Endothelial cell of umbilical vein (primary cell): ENCODE measurements around the gene SPARC. TPM values are rescaled to one million over a fixed set of nuclear protein-coding genes. Genes with fewer than 3 reads are reported as not detected.

Experiments used
- BruUV-seq: library from RNA; stranded (reverse); fragments of 400-500 nt; replicated peaks from 2 replicates; lab custom pipeline; 2021; lab: Mats Ljungman, UMichigan
- CTCF ChIA-PET: fragments of 300-600, 350-600 bp; sonication (Branson Sonifier 250); formaldehyde crosslinking; loops from one replicate; lab custom pipeline; 2021; ENCODE audit warnings: antibody characterized with exemption, inconsistent platforms; lab: Charles Lee
- POLR2A ChIA-PET: fragments of 300-600, 350-600 bp; sonication (Branson Sonifier 250); formaldehyde crosslinking; loops from one replicate; lab custom pipeline; 2021; ENCODE audit warnings: antibody characterized with exemption, inconsistent platforms; lab: Charles Lee
- DNase-seq: peaks from one replicate; pipeline ENCODE4 v3.0.0-alpha.2; 2011; ENCODE audit warnings: low read depth, low spot score
- FAIRE-seq: peaks from 2 replicates; lab custom pipeline; 2011; peaks lifted over from hg19 to GRCh38; lab: Jason Lieb, UNC
- H2AFZ ChIP-seq: 2 replicates; pipeline ENCODE4 v1.6.0; 2012; ENCODE audit warnings: low read depth, low read length, control low read depth, inconsistent platforms
- H3K27ac ChIP-seq: 2 replicates; pipeline ENCODE4 v1.5.1; 2011; ENCODE audit warnings: low read depth, mild to moderate bottlenecking, control low read depth, low read length, moderate library complexity; ENCODE audit not compliant: insufficient read depth
- H3K27me3 ChIP-seq, 2 experiments: 2 replicates each; pipeline versions ENCODE4 v1.6.0 to v1.6.1; 2011; ENCODE audit warnings: low read length in 2 of 2, mixed read lengths in 1 of 2; ENCODE audit not compliant: control insufficient read depth in 2 of 2, insufficient read depth in 2 of 2
- H3K36me3 ChIP-seq, 2 experiments: 2 replicates in 1 of 2; 3 replicates in 1 of 2; pipeline ENCODE4 v1.5.1; 2011; ENCODE audit warnings: low read length in 2 of 2, mild to moderate bottlenecking in 1 of 2, moderate library complexity in 1 of 2; ENCODE audit not compliant: control insufficient read depth in 2 of 2, insufficient read depth in 2 of 2; ENCODE audit errors: extremely low read depth in 1 of 2
- H3K4me1 ChIP-seq: 3 replicates; pipeline ENCODE4 v1.5.1; 2011; ENCODE audit warnings: mild to moderate bottlenecking, low read length; ENCODE audit not compliant: control insufficient read depth, insufficient read depth; ENCODE audit errors: extremely low read depth
- H3K4me2 ChIP-seq: 2 replicates; pipeline ENCODE4 v1.6.1; 2011; ENCODE audit warnings: low read length, control low read depth, mixed read lengths; ENCODE audit not compliant: insufficient read depth
- H3K4me3 ChIP-seq, 3 experiments: fragments of 200-600 bp in 1 of 3; sonication (generic), shearing (Covaris generic) in 1 of 3; replicated peaks in 1 of 3; 2 replicates each; pipeline ENCODE4 v1.5.1; 2011 to 2016; ENCODE audit warnings: control low read depth in 3 of 3, low read length in 3 of 3, mild to moderate bottlenecking in 2 of 3, inconsistent platforms in 1 of 3, low read depth in 1 of 3, moderate library complexity in 1 of 3; ENCODE audit not compliant: insufficient read depth in 1 of 3
- H3K79me2 ChIP-seq: 2 replicates; pipeline ENCODE4 v1.6.0; 2012; ENCODE audit warnings: low read length, inconsistent platforms; ENCODE audit not compliant: control insufficient read depth, insufficient read depth
- H3K9ac ChIP-seq: replicated peaks from 2 replicates; pipeline ENCODE3; 2011; ENCODE audit warnings: low read length, control low read depth; ENCODE audit not compliant: insufficient read depth; ENCODE audit errors: extremely low read depth
- H3K9me1 ChIP-seq: replicated peaks from 3 replicates; pipeline ENCODE4 v1.6.0; 2011; ENCODE audit warnings: mild to moderate bottlenecking, low read length; ENCODE audit not compliant: control insufficient read depth, insufficient read depth; ENCODE audit errors: extremely low read depth
- H3K9me3 ChIP-seq: replicated peaks from 2 replicates; pipeline ENCODE4 v1.5.1; 2012; ENCODE audit warnings: low read length, inconsistent platforms; ENCODE audit not compliant: control insufficient read depth, insufficient read depth
- H4K20me1 ChIP-seq: replicated peaks from 2 replicates; pipeline ENCODE3; 2011; ENCODE audit warnings: mild to moderate bottlenecking, low read length; ENCODE audit not compliant: control insufficient read depth, insufficient read depth; ENCODE audit errors: extremely low read depth
- FOS ChIP-seq: IDR thresholded peaks from 2 replicates; pipeline ENCODE4 v1.6.1; 2011; ENCODE audit warnings: mild to moderate bottlenecking, low read length, moderate library complexity, borderline replicate concordance; ENCODE audit not compliant: insufficient read depth
- GATA2 ChIP-seq: IDR thresholded peaks from 2 replicates; pipeline ENCODE4 v1.7.0; 2011; ENCODE audit warnings: low read depth, mild to moderate bottlenecking, moderate library complexity, mixed read lengths, low read length; ENCODE audit not compliant: insufficient read length, insufficient read depth
- JUN ChIP-seq: IDR thresholded peaks from 2 replicates; pipeline ENCODE4 v1.6.1; 2011; ENCODE audit warnings: borderline replicate concordance, low read depth; ENCODE audit not compliant: insufficient read length, insufficient read depth
- MAX ChIP-seq: IDR thresholded peaks from 2 replicates; pipeline ENCODE4 v1.6.1; 2011; ENCODE audit not compliant: insufficient read depth, insufficient read length
- POLR2A ChIP-seq: IDR thresholded peaks from 2 replicates; pipeline ENCODE4 v1.6.1; 2012; ENCODE audit warnings: low read depth, mild to moderate bottlenecking, control low read depth, low read length
- POLR2AphosphoS5 ChIP-seq: IDR thresholded peaks from 2 replicates; pipeline ENCODE4 v1.6.1; 2012; ENCODE audit warnings: low read depth, mild to moderate bottlenecking, control low read depth, low read length, moderate library complexity; ENCODE audit not compliant: insufficient read depth
- dilution Hi-C: fragments of 300-500 bp; cut with MboI; formaldehyde crosslinking; loops from one replicate; pipeline ENCODE4 v1.15.0; 2019; ENCODE audit warnings: low sequenced_read_pairs; ENCODE audit not compliant: extremely low pct_ligation_motif_present
- intact Hi-C: fragments of 100-400 bp; cut with micrococcal nuclease; formaldehyde crosslinking; loops from one replicate; pipeline ENCODE4 v1.10.0; 2022
- polyA plus RNA-seq, 4 experiments: library from polyadenylated mRNA; depleted of rRNA in 3 of 4; stranded (reverse) in 3 of 4; unstranded in 1 of 4; fragments of >200 nt; gene quantifications; 2 replicates each; pipeline versions ENCODE4 v1.2.1 to v1.2.3, GENCODE V29; 2011 to 2012; ENCODE audit warnings: missing spikeins in 1 of 4
- total RNA-seq: library from RNA; stranded (reverse); gene quantifications from 2 replicates; pipeline ENCODE4 v1.2.3, GENCODE V29; 2021

Gene SPARC
- total and polyA plus RNA-seq, 2 donors (not counting 3 experiments of a cell fraction or from before 2014, with no cell fraction given): 2,962 to 3,114 TPM

- Histone ChIP-seq H3K4me3 (no peak overlapping the region), H4K20me1 (no peaks in the 10 kb centered on the region), H3K27ac (peak overlapping the region; percentile 99), H2AFZ (no peak overlapping the region), H3K9me3 (no peaks in the 10 kb centered on the region), H3K36me3 (peaks cover 23 to 24% of the 10 kb centered on the region in 2 experiments), H3K4me2 (peak overlapping the region; percentile 90), H3K4me1 (peaks cover 96% of the 10 kb centered on the region), H3K9ac (peak overlapping the region; percentile 93), H3K27me3 (no peaks in the 10 kb centered on the region), H3K79me2 (peaks cover 62% of the 10 kb centered on the region), H3K9me1 (no peaks in the 10 kb centered on the region)
- POLR2A ChIA-PET: interaction anchor here (1.2 to 5.2 kb wide), 2 partner anchors 9 to 21 kb away, joined by 3 to 33 read pairs; partner anchors contain the start of gene SPARC
- FAIRE-seq (peak; percentile 94), DNase-seq (peak; percentile 84)
- dilution Hi-C loops: no loop called here
- CTCF ChIA-PET: interaction anchor here (1.0 to 2.1 kb wide), 5 partner anchors 17 to 63 kb away, joined by 3 to 11 read pairs (median 6); no protein-coding TSS in a partner anchor
- TF ChIP-seq MAX: no peak
- TF ChIP-seq POLR2A: peak; percentile 65
- TF ChIP-seq GATA2: no peak
- TF ChIP-seq FOS: peak; percentile 41
- TF ChIP-seq POLR2AphosphoS5: peak; percentile 21
- no peak for TF ChIP-seq JUN
- BruUV-seq: TSS peak; percentile 5
- intact Hi-C loops: loop anchor here (2.0 to 5.0 kb wide), 2 partner anchors 64 to 93 kb away; partner anchors contain the start of gene G3BP1
Observed at GRCh38 chr5:151677776-151678545, 8.8 kb downstream of the SPARC start.
